ENCODE measurements around the gene SULT1E1.

Gene SULT1E1

GRCh38 chr4:69860052-69860451 lies at the start of gene SULT1E1:
TSS of gene SULT1E1 (minus strand) at chr4:69860145. CDS start at chr4:69857644, 2,501 bp downstream.
- no peak within 1 kb of the TSS for H3K4me3 ChIP-seq (ENCODE audit: low read length in 2 of 2)

GRCh38 chr4:69909195-69909594 lies 49.2 kb upstream of the SULT1E1 start:
- Histone ChIP-seq H3K9me3 (ENCODE audit: control insufficient read depth in 2 of 2, low read length in 2 of 2) (no peaks in the 10 kb centered on the region), H3K36me3 (ENCODE audit: control insufficient read depth in 2 of 2, insufficient read depth in 2 of 2, low read length in 2 of 2) (no peaks in the 10 kb centered on the region), H3K4me1 (ENCODE audit: control insufficient read depth in 2 of 2, insufficient read depth in 2 of 2, low read length in 2 of 2) (no peaks in the 10 kb centered on the region), H3K9ac (ENCODE audit: low read depth in 1 of 2, low read length in 2 of 2) (no peak overlapping the region), H3K4me3 (ENCODE audit: low read length in 2 of 2) (no peak overlapping the region), H3K27ac (ENCODE audit: low read depth in 2 of 2, low read length in 2 of 2) (no peak overlapping the region), H3K27me3 (ENCODE audit: control insufficient read depth in 2 of 2, insufficient read depth in 2 of 2, low read length in 2 of 2) (no peaks in the 10 kb centered on the region)

More at GRCh38 chr4:69860052-69860451, at the start of gene SULT1E1:
- Histone ChIP-seq H3K9ac (ENCODE audit: low read depth in 1 of 2, low read length in 2 of 2) (no peak within 1 kb of the TSS), H3K9me3 (ENCODE audit: control insufficient read depth in 2 of 2, low read length in 2 of 2) (no peaks in the 10 kb centered on the region), H3K4me1 (ENCODE audit: control insufficient read depth in 2 of 2, insufficient read depth in 2 of 2, low read length in 2 of 2) (peaks cover 0 to 2% of the 10 kb centered on the region in 2 donors), H3K27ac (ENCODE audit: low read depth in 2 of 2, low read length in 2 of 2) (no peak within 1 kb of the TSS), H3K27me3 (ENCODE audit: control insufficient read depth in 2 of 2, insufficient read depth in 2 of 2, low read length in 2 of 2) (no peaks in the 10 kb centered on the region), H3K36me3 (ENCODE audit: control insufficient read depth in 2 of 2, insufficient read depth in 2 of 2, low read length in 2 of 2) (no peaks in the 10 kb centered on the region)

GRCh38 chr4:69907151-69907550 lies 47.2 kb upstream of the SULT1E1 start:
- Histone ChIP-seq H3K27me3 (ENCODE audit: control insufficient read depth in 2 of 2, insufficient read depth in 2 of 2, low read length in 2 of 2) (no peaks in the 10 kb centered on the region), H3K27ac (ENCODE audit: low read depth in 2 of 2, low read length in 2 of 2) (no peak overlapping the region), H3K9ac (ENCODE audit: low read depth in 1 of 2, low read length in 2 of 2) (no peak overlapping the region), H3K9me3 (ENCODE audit: control insufficient read depth in 2 of 2, low read length in 2 of 2) (no peaks in the 10 kb centered on the region), H3K36me3 (ENCODE audit: control insufficient read depth in 2 of 2, insufficient read depth in 2 of 2, low read length in 2 of 2) (no peaks in the 10 kb centered on the region), H3K4me3 (ENCODE audit: low read length in 2 of 2) (no peak overlapping the region), H3K4me1 (ENCODE audit: control insufficient read depth in 2 of 2, insufficient read depth in 2 of 2, low read length in 2 of 2) (no peaks in the 10 kb centered on the region)

GRCh38 chr4:69896530-69897116 lies 36.7 kb upstream of the SULT1E1 start:
- Histone ChIP-seq H3K4me3 (ENCODE audit: low read length in 2 of 2) (no peak overlapping the region), H3K27me3 (ENCODE audit: control insufficient read depth in 2 of 2, insufficient read depth in 2 of 2, low read length in 2 of 2) (no peaks in the 10 kb centered on the region), H3K9ac (ENCODE audit: low read depth in 1 of 2, low read length in 2 of 2) (no peak overlapping the region), H3K9me3 (ENCODE audit: control insufficient read depth in 2 of 2, low read length in 2 of 2) (no peaks in the 10 kb centered on the region), H3K27ac (ENCODE audit: low read depth in 2 of 2, low read length in 2 of 2) (no peak overlapping the region), H3K36me3 (ENCODE audit: control insufficient read depth in 2 of 2, insufficient read depth in 2 of 2, low read length in 2 of 2) (no peaks in the 10 kb centered on the region), H3K4me1 (ENCODE audit: control insufficient read depth in 2 of 2, insufficient read depth in 2 of 2, low read length in 2 of 2) (peaks cover 2 to 7% of the 10 kb centered on the region in 2 donors)

GRCh38 chr4:69894721-69895120 lies 34.8 kb upstream of the SULT1E1 start:
- H3K27ac ChIP-seq (ENCODE audit: low read depth in 2 of 2, low read length in 2 of 2) = no peak overlapping the region
- H3K4me3 ChIP-seq (ENCODE audit: low read length in 2 of 2) = no peak overlapping the region
- no peak overlapping the region for H3K9ac ChIP-seq (ENCODE audit: low read depth in 1 of 2, low read length in 2 of 2)
- H3K4me1 ChIP-seq (ENCODE audit: control insufficient read depth in 2 of 2, insufficient read depth in 2 of 2, low read length in 2 of 2) = peaks cover 2 to 7% of the 10 kb centered on the region in 2 donors
- no peaks in the 10 kb centered on the region for H3K9me3 ChIP-seq (ENCODE audit: control insufficient read depth in 2 of 2, low read length in 2 of 2)
- no peaks in the 10 kb centered on the region for H3K36me3 ChIP-seq (ENCODE audit: control insufficient read depth in 2 of 2, insufficient read depth in 2 of 2, low read length in 2 of 2)
- H3K27me3 ChIP-seq (ENCODE audit: control insufficient read depth in 2 of 2, insufficient read depth in 2 of 2, low read length in 2 of 2) = no peaks in the 10 kb centered on the region

GRCh38 chr4:69894186-69894585 lies 34.2 kb upstream of the SULT1E1 start:
- H3K9me3 ChIP-seq (ENCODE audit: control insufficient read depth in 2 of 2, low read length in 2 of 2) = no peaks in the 10 kb centered on the region
- H3K27ac ChIP-seq (ENCODE audit: low read depth in 2 of 2, low read length in 2 of 2) = no peak overlapping the region
- no peaks in the 10 kb centered on the region for H3K27me3 ChIP-seq (ENCODE audit: control insufficient read depth in 2 of 2, insufficient read depth in 2 of 2, low read length in 2 of 2)
- H3K4me1 ChIP-seq (ENCODE audit: control insufficient read depth in 2 of 2, insufficient read depth in 2 of 2, low read length in 2 of 2) = peaks cover 2 to 7% of the 10 kb centered on the region in 2 donors
- no peak overlapping the region for H3K4me3 ChIP-seq (ENCODE audit: low read length in 2 of 2)
- H3K9ac ChIP-seq (ENCODE audit: low read depth in 1 of 2, low read length in 2 of 2) = no peak overlapping the region
- no peaks in the 10 kb centered on the region for H3K36me3 ChIP-seq (ENCODE audit: control insufficient read depth in 2 of 2, insufficient read depth in 2 of 2, low read length in 2 of 2)

GRCh38 chr4:69888336-69888735 lies 28.4 kb upstream of the SULT1E1 start:
- no peaks in the 10 kb centered on the region for H3K27me3 ChIP-seq (ENCODE audit: control insufficient read depth in 2 of 2, insufficient read depth in 2 of 2, low read length in 2 of 2)
- H3K9me3 ChIP-seq (ENCODE audit: control insufficient read depth in 2 of 2, low read length in 2 of 2) = peaks cover 0 to under 1% of the 10 kb centered on the region in 2 donors
- H3K4me3 ChIP-seq (ENCODE audit: low read length in 2 of 2) = no peak overlapping the region
- H3K4me1 ChIP-seq (ENCODE audit: control insufficient read depth in 2 of 2, insufficient read depth in 2 of 2, low read length in 2 of 2) = no peaks in the 10 kb centered on the region
- H3K9ac ChIP-seq (ENCODE audit: low read depth in 1 of 2, low read length in 2 of 2) = no peak overlapping the region
- no peaks in the 10 kb centered on the region for H3K36me3 ChIP-seq (ENCODE audit: control insufficient read depth in 2 of 2, insufficient read depth in 2 of 2, low read length in 2 of 2)
- H3K27ac ChIP-seq (ENCODE audit: low read depth in 2 of 2, low read length in 2 of 2) = no peak overlapping the region

GRCh38 chr4:69882150-69882549 lies 22.2 kb upstream of the SULT1E1 start:
- H3K27ac ChIP-seq (ENCODE audit: low read depth in 2 of 2, low read length in 2 of 2) = no peak overlapping the region
- no peaks in the 10 kb centered on the region for H3K4me1 ChIP-seq (ENCODE audit: control insufficient read depth in 2 of 2, insufficient read depth in 2 of 2, low read length in 2 of 2)
- peaks cover 0 to 3% of the 10 kb centered on the region in 2 donors for H3K9me3 ChIP-seq (ENCODE audit: control insufficient read depth in 2 of 2, low read length in 2 of 2)
- no peaks in the 10 kb centered on the region for H3K36me3 ChIP-seq (ENCODE audit: control insufficient read depth in 2 of 2, insufficient read depth in 2 of 2, low read length in 2 of 2)
- H3K9ac ChIP-seq (ENCODE audit: low read depth in 1 of 2, low read length in 2 of 2) = no peak overlapping the region
- H3K4me3 ChIP-seq (ENCODE audit: low read length in 2 of 2) = no peak overlapping the region
- no peaks in the 10 kb centered on the region for H3K27me3 ChIP-seq (ENCODE audit: control insufficient read depth in 2 of 2, insufficient read depth in 2 of 2, low read length in 2 of 2)

- H3K4me1 ChIP-seq (ENCODE audit: control insufficient read depth in 2 of 2, insufficient read depth in 2 of 2, low read length in 2 of 2) = no peaks in the 10 kb centered on the region
- H3K27ac ChIP-seq (ENCODE audit: low read depth in 2 of 2, low read length in 2 of 2) = no peak overlapping the region
- no peaks in the 10 kb centered on the region for H3K36me3 ChIP-seq (ENCODE audit: control insufficient read depth in 2 of 2, insufficient read depth in 2 of 2, low read length in 2 of 2)
- peaks cover 0 to 3% of the 10 kb centered on the region in 2 donors for H3K9me3 ChIP-seq (ENCODE audit: control insufficient read depth in 2 of 2, low read length in 2 of 2)
- H3K9ac ChIP-seq (ENCODE audit: low read depth in 1 of 2, low read length in 2 of 2) = no peak overlapping the region
- no peak overlapping the region for H3K4me3 ChIP-seq (ENCODE audit: low read length in 2 of 2)
- H3K27me3 ChIP-seq (ENCODE audit: control insufficient read depth in 2 of 2, insufficient read depth in 2 of 2, low read length in 2 of 2) = no peaks in the 10 kb centered on the region
Measured at GRCh38 chr4:69881173-69881773, 21.3 kb upstream of the SULT1E1 start.

GRCh38 chr4:69878250-69878649 lies 18.3 kb upstream of the SULT1E1 start:
- peaks cover 0 to 2% of the 10 kb centered on the region in 2 donors for H3K9me3 ChIP-seq (ENCODE audit: control insufficient read depth in 2 of 2, low read length in 2 of 2)
- H3K27me3 ChIP-seq (ENCODE audit: control insufficient read depth in 2 of 2, insufficient read depth in 2 of 2, low read length in 2 of 2) = no peaks in the 10 kb centered on the region
- H3K4me3 ChIP-seq (ENCODE audit: low read length in 2 of 2) = no peak overlapping the region
- H3K9ac ChIP-seq (ENCODE audit: low read depth in 1 of 2, low read length in 2 of 2) = no peak overlapping the region
- H3K4me1 ChIP-seq (ENCODE audit: control insufficient read depth in 2 of 2, insufficient read depth in 2 of 2, low read length in 2 of 2) = peaks cover 4 to 6% of the 10 kb centered on the region in 2 donors
- H3K36me3 ChIP-seq (ENCODE audit: control insufficient read depth in 2 of 2, insufficient read depth in 2 of 2, low read length in 2 of 2) = no peaks in the 10 kb centered on the region
- H3K27ac ChIP-seq (ENCODE audit: low read depth in 2 of 2, low read length in 2 of 2) = no peak overlapping the region
